ENCODE measurements around the gene DNAJB2.

DNA sequence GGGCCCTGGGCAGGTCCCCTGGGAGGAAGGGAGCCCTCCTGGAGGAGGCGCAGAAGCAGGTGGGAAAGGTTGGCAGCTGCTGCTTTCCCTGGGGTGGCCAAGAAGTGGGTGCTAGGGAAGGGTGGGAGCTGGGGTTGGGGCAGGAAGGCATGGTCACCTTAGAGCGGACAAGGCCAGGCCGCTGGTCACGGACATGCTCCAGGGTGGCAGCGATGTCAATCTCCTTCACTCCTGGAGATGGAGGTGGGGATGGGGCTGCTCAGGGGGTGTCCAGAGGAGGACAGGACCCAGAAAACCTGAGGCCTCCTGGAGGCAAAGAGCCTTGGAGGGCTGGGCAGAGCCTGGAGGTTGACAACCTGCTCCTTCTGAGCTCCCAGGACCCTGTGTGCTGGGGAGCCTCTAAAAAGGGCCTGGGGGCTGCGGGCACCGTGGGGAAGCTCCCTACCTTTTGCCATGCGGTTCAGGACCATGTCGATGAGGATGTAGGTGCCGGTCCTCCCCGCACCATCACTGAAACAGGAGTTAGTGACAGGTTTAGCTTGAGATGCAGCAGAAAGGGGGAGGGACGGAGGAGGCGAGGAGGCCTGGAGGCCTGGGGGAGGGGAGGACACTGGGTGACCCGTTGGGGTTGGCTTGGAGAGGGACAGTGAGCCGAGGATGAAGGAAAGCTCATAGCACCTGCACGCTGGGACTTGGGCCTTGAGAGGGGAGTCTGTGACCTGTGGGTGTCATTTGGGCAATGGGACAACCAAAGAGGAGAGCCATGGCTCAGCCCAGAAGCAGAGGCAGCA is 11.4 kb downstream of the DNAJB2 start:
- no peak for TF ChIP-seq CTCF (IDR thresholded peaks at IDR 0.05; ENCODE audit: borderline replicate concordance, extremely low read depth, low read length, poor library complexity, severe bottlenecking)
- no peak for TF ChIP-seq EZH2 (IDR thresholded peaks at IDR 0.05; ENCODE audit: borderline replicate concordance, low read depth, low read length, severe bottlenecking)

All from DND-41 (cell line).